IPS-20b (cell line): ENCODE results near the gene CD33.

Experiments used
- H3K27ac ChIP-seq: one replicate; pipeline ENCODE4 v1.5.1; 2013; ENCODE audit warnings: low read length
- H3K27me3 ChIP-seq: 2 replicates; pipeline ENCODE4 v1.6.1; 2013; ENCODE audit warnings: mild to moderate bottlenecking, low read length, inconsistent platforms; ENCODE audit not compliant: insufficient read depth
- H3K36me3 ChIP-seq: 2 replicates; pipeline ENCODE4 v1.6.1; 2013; ENCODE audit warnings: low read depth, mild to moderate bottlenecking, inconsistent platforms, low read length, moderate library complexity; ENCODE audit not compliant: insufficient read depth
- H3K4me1 ChIP-seq: 2 replicates; pipeline ENCODE4 v1.6.1; 2013; ENCODE audit warnings: mild to moderate bottlenecking, control low read depth, inconsistent platforms, low read length, moderate library complexity; ENCODE audit not compliant: insufficient read depth
- H3K4me3 ChIP-seq: 2 replicates; pipeline ENCODE4 v1.5.1; 2013; ENCODE audit warnings: mild to moderate bottlenecking, low read length, inconsistent platforms
- H3K9ac ChIP-seq: 2 replicates; pipeline ENCODE4 v1.6.1; 2013; ENCODE audit warnings: low read depth, mild to moderate bottlenecking, inconsistent platforms, low read length, moderate library complexity
- H3K9me3 ChIP-seq: 2 replicates; pipeline ENCODE4 v1.6.1; 2013; ENCODE audit warnings: mild to moderate bottlenecking, low read depth, low read length, inconsistent platforms; ENCODE audit not compliant: insufficient read depth

Gene CD33

GRCh38 chr19:51250786-51251467 lies 26.0 kb downstream of the CD33 start, which contains the start of gene SIGLECL1:
Gene SIGLECL1 (plus strand): TSS chr19:51251080. CDS start chr19:51264073, 12,993 bp downstream.
- Histone ChIP-seq H3K36me3 (no peaks in the 10 kb centered on the region), H3K27me3 (no peaks in the 10 kb centered on the region), H3K4me1 (no peaks in the 10 kb centered on the region)

DNA sequence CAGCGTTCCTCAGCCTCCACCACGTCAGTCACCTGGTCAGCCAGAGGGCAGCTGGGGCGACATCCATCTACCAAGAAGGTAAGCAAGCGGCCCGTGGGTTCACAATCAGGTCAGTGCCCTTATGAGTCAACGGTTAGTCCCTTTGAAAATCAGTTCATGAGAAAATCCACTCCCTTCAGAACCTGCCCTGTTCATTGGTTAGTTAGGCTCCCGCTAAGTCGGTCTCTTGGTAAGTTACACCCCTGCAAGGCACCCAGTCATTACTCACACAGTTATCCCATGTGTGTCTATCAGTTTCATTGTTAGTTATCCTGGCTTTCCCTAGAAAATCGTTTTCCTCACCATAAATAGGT lies 26.6 kb downstream of the CD33 start:
- Histone ChIP-seq H3K27me3 (no peaks in the 10 kb centered on the region), H3K4me3 (no peak overlapping the region), H3K4me1 (no peaks in the 10 kb centered on the region), H3K9me3 (no peaks in the 10 kb centered on the region), H3K36me3 (no peaks in the 10 kb centered on the region), H3K9ac (no peak overlapping the region), H3K27ac (no peak overlapping the region)

More at GRCh38 chr19:51250786-51251467, 26.0 kb downstream of the CD33 start, which contains the start of gene SIGLECL1:
- H3K4me3 ChIP-seq = no peak within 1 kb of the TSS
- H3K9ac ChIP-seq = no peak within 1 kb of the TSS
- H3K9me3 ChIP-seq = no peaks in the 10 kb centered on the region
- no peak within 1 kb of the TSS for H3K27ac ChIP-seq

DNA sequence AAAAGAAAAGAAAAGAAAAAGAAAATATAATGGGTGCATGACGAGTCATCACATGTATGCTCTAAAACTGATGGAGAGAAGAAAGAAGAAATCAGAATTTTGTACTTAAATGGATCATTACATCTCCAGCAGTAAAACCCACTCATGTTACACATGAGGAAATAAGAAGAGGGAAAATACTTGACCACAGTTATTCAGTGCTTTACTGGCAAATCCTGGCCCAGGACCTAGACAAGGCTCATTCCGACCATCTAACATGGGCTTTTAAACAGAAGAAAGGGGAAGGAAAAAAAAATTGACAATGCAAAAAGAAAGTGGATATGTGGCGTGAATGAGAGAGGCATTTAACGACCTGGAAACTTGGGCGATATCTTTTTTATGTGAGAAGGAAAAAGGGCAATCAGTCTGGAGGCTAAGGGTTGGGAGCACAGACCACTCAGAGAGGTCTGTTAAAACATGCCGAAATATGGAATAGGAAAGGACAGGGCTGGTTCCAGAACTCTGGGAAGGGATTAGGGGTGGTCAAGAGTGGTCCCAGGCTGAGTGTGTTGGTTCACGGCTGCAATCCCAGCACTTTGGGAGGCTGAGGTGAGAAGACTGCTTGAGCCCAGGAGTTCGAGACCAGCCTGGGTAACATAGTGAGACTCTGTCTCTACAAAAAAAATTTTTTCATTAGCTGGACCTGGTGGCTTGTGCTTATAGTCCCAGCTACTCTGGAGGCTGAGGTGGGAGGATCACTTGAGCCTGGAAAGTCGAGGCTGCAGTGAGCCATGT lies 27.6 kb downstream of the CD33 start:
- Histone ChIP-seq H3K27ac (no peak overlapping the region), H3K4me3 (no peak overlapping the region), H3K4me1 (no peaks in the 10 kb centered on the region), H3K27me3 (no peaks in the 10 kb centered on the region), H3K36me3 (no peaks in the 10 kb centered on the region), H3K9ac (no peak overlapping the region), H3K9me3 (no peaks in the 10 kb centered on the region)

DNA sequence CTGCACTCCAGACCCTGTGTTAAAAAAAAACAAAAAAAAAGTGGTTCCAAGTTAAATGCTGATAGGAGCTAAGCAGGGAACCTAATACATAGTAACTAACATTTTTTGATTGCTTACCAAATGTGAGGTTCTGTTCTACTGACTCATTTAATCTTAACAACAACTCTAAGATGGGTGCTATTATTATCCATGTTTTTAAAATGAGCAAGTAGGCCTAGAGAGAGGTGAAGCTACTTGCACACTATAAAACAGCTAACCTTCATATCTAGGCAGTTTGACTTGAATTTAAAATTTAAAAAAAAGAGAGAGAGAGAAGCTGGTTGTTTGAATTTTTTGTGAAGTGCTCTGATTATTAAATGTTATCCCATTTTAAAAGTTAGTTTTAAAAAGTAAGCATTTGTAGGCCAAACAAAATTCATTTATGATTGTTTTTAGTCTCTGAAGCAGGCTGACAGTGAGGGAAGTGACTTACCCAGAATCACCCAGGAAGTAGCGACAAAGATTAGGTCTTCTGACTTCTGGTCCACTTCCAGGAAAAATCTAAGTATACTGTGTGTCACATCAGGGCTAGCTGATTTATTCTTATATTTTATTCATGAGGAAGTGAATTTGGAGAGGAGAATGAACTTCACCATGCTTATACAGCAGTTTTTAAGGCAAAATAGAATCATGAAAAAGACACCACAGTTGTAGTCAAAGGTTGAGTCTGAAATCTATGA lies 28.4 kb downstream of the CD33 start:
- H3K4me1 ChIP-seq = no peaks in the 10 kb centered on the region
- no peaks in the 10 kb centered on the region for H3K36me3 ChIP-seq
- H3K9me3 ChIP-seq = no peaks in the 10 kb centered on the region
- H3K9ac ChIP-seq = no peak overlapping the region
- H3K27ac ChIP-seq = no peak overlapping the region
- H3K27me3 ChIP-seq = no peaks in the 10 kb centered on the region
- no peak overlapping the region for H3K4me3 ChIP-seq

DNA sequence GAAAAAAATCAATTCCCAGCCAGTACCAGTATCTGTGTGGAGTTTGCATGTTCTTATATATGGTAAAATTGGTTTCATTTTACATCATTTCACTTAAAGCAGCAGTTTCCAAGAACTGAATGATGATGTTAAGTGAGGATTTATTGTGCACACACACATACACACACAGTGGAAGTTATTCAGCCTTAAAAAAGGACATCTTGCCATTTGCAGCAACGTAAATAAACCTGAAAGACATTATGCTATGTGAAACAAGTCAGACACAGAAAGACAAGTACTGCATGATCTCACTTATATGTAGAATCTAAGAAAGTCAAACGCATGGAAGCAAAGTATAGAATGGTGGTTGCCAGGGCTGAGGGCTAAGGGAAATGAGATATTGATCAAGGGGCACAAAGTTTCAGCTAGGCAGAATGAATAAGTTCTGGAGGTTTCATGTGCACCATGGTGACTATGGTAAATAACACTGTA lies 31.3 kb downstream of the CD33 start:
- no peak overlapping the region for H3K4me3 ChIP-seq
- H3K36me3 ChIP-seq = no peaks in the 10 kb centered on the region
- H3K9me3 ChIP-seq = no peaks in the 10 kb centered on the region
- H3K9ac ChIP-seq = no peak overlapping the region
- no peaks in the 10 kb centered on the region for H3K27me3 ChIP-seq
- H3K27ac ChIP-seq = no peak overlapping the region
- H3K4me1 ChIP-seq = no peaks in the 10 kb centered on the region; the same call in 1 of the 2 replicates

- Histone ChIP-seq H3K27ac (no peak overlapping the region), H3K36me3 (no peaks in the 10 kb centered on the region), H3K4me3 (no peak overlapping the region), H3K4me1 (no peaks in the 10 kb centered on the region; the same call in 1 of the 2 replicates), H3K9ac (no peak overlapping the region), H3K27me3 (no peaks in the 10 kb centered on the region), H3K9me3 (no peaks in the 10 kb centered on the region)
These were observed 32.6 kb downstream of the CD33 start for GRCh38 chr19:51257471-51257870.

DNA sequence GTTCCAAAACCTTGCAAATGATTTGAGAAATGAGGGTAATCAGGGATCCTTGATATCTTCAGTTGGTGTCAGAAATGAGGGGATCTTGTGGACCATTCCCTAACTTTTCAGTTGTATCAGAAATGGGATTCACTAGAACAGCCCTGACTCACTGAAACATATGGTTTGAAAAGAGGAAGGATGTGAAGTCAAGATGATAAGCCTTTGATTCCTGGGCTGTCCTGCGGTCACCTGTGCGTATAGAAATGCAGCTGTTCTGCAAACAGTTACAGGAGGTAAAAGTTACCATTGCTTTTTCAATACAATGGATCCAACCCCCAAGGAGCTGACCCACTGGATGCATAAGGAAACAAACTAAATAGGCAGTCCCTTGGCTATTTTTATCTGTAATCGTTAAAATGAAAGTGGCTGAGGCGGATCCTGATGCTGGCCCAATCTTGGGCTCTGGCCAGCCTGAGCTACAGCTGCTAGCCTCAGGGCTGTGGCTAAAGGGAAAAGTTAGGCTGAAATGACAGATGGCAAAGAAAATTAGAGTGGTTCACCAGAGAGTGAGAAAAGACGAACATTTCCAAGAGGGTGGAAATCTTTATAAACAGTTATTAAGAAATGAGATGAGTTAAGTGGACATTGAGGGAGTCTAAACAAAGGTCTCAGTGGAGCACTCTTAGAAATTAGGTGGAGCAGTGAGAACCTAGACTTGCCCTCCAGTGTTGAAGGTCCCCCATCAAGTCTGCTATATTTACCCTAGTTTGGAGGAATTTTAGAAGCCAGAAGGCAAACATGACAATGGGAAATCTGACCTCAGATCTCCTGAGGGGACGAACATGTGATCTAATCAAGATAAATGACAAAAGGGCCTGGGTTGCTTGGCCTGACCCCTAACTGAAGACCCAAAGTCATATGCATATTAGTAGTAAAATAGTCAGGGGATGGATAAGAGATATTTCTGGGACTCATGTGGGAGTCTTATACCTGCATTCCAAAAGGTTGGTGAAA lies 33.6 kb downstream of the CD33 start:
- peak overlapping the region; percentile 23; the same call in 1 of the 2 replicates for H3K4me3 ChIP-seq
- H3K9ac ChIP-seq = no peak overlapping the region
- H3K27ac ChIP-seq = no peak overlapping the region
- H3K27me3 ChIP-seq = no peaks in the 10 kb centered on the region
- H3K4me1 ChIP-seq = no peaks in the 10 kb centered on the region; the same call in 1 of the 2 replicates
- no peaks in the 10 kb centered on the region for H3K36me3 ChIP-seq
- no peaks in the 10 kb centered on the region for H3K9me3 ChIP-seq

DNA sequence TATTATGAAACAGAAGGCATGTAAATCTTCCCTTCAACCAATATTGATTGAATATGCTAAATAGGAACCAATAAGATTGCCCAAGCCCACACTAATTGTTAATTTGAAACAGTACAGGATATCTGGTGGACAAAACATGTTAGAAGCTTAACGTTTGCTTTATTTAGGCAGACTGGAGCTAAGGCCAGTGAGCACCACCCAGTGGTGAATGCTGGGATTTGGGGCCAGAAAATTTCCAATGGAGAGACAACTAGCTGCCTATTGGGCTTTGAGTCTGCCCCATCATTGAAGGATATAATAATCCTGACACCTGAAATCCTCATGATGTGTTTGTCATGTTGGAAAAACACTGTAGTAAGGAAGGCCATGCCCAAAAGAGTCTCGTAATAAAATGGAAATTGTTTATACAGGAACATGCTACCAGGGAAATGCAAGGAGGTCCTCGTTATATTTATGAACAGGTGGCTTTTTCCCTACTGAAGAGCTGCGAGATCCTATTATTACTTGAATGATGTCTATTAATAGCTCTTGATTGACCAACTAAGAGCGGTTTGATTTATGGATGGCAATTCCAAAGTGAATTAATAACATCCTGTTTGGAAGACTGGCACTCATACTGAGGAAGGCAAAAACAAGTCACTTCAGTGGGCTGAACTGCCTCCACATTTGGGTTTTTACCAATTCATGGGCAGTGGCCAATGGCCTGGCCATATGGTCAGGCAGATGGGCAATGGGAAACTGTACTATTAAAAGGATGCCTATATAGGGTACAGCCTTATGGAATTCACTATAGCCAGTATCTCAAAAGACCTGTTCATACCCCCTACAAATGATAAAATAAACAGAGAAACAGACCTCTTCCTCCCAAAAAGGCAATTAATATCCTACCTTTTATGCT lies 34.7 kb downstream of the CD33 start:
- Histone ChIP-seq H3K4me1 (no peaks in the 10 kb centered on the region; the same call in 1 of the 2 replicates), H3K36me3 (no peaks in the 10 kb centered on the region), H3K4me3 (no peak overlapping the region; the same call in 1 of the 2 replicates), H3K27me3 (no peaks in the 10 kb centered on the region), H3K27ac (no peak overlapping the region), H3K9ac (no peak overlapping the region), H3K9me3 (no peaks in the 10 kb centered on the region)

GRCh38 chr19:51263808-51264207 lies 38.9 kb downstream of the CD33 start:
- Histone ChIP-seq H3K4me3 (no peak overlapping the region), H3K27ac (no peak overlapping the region), H3K4me1 (no peaks in the 10 kb centered on the region; the same call in 1 of the 2 replicates), H3K27me3 (no peaks in the 10 kb centered on the region), H3K9me3 (no peaks in the 10 kb centered on the region), H3K36me3 (no peaks in the 10 kb centered on the region), H3K9ac (no peak overlapping the region)

- H3K4me3 ChIP-seq = no peak overlapping the region
These were observed 46.2 kb downstream of the CD33 start for GRCh38 chr19:51271067-51271466.

More at GRCh38 chr19:51271067-51271466, 46.2 kb downstream of the CD33 start:
- Histone ChIP-seq H3K27me3 (no peaks in the 10 kb centered on the region), H3K27ac (no peak overlapping the region), H3K9ac (no peak overlapping the region), H3K9me3 (no peaks in the 10 kb centered on the region), H3K36me3 (no peaks in the 10 kb centered on the region), H3K4me1 (no peaks in the 10 kb centered on the region; the same call in 1 of the 2 replicates)
